Inflammatory macrophage treated with lipopolysaccharide for 1 hour (primary cell): ENCODE data around the gene ZNF222.

Experiments
- DNase-seq, 2 donors: peaks; one replicate each; pipeline ENCODE4 v3.0.0-alpha.2; 2020 to 2022

ZNF222 gene

GRCh38 chr19:44025217-44025936, at the start of gene ZNF222:
Gene ZNF222 (plus strand): TSS chr19:44025379. CDS start chr19:44025437, 58 bp downstream.
- DNase-seq = peak; percentile 86 to 91

GRCh38 chr19:43976732-43977131, 48.4 kb upstream of the ZNF222 start:
- DNase-seq = no peak

DNA sequence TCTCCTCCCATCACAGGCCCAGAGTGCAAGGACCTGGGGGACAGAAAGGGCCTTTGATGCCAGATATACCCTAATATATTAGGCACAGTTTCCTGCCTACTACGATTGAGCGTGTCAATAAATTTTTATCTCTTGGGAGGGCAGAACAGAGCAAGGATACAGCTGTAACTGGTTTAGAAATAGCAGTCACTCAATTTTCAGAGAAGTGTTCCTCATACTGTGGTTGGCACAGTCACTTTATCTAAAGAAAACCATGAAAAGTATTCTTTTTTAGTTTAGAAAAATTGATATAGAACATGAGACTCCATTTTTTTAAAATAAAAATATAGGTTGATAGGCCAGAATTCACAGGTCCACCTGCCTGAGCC, 41.7 kb upstream of the ZNF222 start:
- DNase-seq = peak in 1 of 2 donors; percentile 1

DNA sequence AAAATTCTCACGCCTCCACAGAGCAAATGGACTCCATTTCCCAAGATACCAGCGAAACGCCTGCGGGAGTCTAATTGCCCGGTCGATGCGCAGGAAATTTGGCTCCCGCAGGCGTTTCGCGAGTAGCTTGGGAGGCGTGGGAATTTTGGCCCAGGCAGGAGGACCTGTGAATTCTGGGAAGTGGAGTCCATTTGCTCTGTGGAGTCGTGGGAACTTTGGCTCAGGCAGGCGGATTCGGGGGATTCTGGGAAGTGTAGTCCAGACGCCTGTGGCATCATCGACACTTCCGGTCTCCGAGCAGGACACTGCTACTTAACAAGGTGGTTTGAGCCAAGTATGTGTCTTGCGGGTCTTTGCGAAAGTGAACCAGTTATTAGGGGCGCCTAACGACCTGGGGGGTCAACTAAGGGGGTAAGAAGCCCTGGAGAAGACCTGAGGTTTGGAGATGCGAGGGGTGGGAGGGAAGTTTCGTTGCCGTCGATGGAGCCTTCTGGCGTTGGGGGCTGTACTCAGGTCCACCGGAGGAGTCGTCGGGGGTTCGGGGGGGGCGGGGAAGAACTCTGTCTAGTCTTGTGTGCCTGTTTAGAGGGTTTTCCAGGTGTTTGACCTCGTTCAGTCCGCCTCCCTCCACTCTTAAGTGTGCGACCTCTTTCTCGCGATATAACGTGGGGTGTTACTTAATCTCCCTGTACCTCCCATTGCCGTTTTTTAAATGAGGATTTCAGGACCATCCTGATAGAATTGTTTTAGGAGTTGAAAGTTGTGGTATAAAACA, 41.1 kb upstream of the ZNF222 start, which contains the start of gene ZNF155:
Gene ZNF155, plus strand, starts transcription at position 277 of the 775 bp plus-strand sequence. CDS start 4,356 bp downstream, outside the sequence.
- peak; percentile 91 for DNase-seq

- peak in 1 of 2 donors; percentile 26 for DNase-seq
Measured at GRCh38 chr19:43984687-43985000, 40.5 kb upstream of the ZNF222 start.

GRCh38 chr19:43997631-43998290, 27.4 kb upstream of the ZNF222 start:
- DNase-seq = no peak

DNA sequence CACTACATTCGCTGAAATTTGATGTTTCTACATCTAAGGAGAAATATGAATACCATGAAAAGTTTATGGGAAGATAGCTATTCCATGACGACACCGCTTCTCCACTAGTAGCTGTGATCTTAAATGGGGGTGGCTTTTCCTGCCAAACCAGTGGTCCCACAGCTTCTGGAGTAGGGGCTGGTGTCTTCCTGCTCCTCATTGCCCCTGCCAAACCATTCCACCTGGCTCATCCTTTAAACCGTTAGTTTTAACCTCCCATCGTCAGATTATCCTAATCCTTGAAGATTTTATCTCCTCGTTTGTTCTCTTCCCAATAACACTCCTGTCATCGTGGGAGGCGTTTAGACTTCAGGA, 23.0 kb upstream of the ZNF222 start:
- no peak for DNase-seq

DNA sequence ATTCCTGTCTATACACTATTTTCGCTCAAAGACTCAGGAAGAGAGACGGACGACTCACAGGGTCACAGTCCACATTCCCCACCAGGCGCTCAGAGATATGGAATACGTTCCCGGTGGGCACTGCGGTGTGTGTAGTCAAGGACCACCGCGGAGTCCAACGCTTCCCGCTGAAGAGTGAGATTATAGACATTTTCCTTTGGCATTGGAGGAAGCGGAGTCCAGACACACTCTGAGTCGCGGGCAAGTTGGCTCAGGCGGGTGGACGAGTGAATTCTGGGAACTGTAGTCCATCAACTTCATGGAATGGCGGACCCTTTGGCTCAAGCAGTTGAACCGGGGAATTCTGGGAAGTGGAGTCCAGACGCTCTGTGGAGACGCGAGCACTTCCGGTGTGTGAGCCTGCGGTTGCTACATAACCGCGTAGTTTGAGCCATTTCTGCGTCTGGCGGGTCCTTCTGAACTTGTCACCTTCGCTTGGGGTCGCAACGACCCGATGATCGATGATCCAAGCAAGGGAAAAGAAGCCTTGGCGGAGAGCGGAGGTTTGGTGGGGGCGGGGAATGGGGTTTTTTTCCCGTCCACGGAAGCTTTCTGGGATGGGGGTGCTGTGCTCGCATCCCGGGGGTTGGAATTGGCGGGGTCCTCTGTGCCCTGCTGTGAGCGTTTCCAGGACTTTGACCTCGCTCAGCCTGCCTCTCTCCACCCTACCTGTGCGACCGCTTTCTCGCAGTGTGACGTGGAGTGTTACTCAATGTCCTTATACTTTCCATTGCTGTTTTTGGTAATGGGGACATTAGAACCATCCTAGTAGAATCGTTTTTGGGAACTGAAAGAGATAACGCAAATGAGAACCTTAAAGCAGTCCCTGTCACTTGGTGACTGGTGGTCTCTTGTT, 22.4 kb upstream of the ZNF222 start, which contains the start of gene ZNF230:
Gene ZNF230, plus strand, starts transcription at position 392 of the 895 bp plus-strand sequence. CDS start 4,122 bp downstream, outside the sequence.
- DNase-seq = peak; percentile 97

DNA sequence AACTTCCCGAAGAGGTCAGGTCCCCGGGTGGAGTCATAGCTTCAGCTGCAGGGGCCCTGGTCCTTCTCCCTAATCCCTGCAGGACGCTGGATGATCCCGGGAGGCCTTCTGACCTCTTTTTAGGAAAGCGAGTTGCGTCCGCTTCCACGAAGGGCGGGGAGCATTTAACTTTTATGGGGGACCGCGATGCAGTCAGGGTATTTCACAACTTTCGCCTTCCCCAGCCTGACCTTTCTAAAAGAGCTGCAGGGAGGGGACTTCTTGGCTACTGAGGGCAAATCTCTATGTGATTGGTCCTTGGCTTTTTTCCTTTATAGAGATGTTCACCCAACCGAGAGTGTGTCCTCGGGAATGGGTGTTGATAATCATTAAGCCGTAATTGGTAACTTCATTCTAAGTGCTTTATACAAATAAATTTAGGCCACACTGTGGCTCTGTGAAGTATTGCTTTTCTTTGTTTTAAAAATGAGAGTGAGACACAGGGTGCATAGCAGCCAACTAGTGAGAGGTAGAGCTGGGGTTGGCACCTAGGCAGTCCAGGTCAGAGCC, 21.6 kb upstream of the ZNF222 start:
- DNase-seq = peak; percentile 21 to 37

DNA sequence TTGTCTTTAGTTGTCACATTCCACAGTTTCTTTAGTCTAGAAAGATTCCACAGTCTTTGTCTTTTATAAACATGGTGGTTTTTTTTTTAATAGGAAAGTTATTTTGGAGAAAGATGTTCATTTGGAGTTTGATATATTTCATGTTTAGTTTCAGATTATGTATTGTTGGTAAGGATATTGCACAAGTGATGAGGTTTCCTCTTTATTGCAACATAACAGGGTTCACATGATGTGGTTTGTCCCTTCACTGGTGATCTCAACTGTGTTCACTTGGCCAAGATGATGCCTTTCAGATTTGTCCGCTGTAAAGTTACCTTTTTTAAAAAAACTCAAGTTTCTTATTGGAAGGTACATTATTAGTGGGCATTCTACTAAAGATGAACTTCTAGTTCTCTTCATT, 19.2 kb upstream of the ZNF222 start:
- peak; percentile 79 to 87 for DNase-seq

DNA sequence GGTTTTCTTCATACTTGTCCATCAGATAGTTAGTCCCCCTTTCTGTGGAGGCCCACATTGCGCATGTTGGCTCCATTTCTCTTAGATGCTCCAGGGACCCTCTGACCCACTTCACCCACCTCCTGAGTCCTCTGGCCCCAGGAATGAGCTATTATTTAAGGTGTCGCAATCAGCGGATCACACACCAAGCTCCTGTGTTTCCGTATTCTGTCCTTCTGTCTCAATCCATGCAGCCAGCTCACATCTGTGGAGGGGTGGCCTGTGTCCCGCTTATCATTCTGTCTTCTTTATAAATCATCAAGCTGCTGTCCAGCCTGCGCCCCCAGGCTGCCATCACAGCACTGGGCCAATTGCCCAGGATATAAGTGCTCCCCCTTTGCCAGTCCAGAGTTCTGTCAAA, 17.7 kb upstream of the ZNF222 start:
- DNase-seq = no peak

GRCh38 chr19:44010468-44010867, 14.7 kb upstream of the ZNF222 start:
- DNase-seq = no peak

GRCh38 chr19:44019498-44019897, 5.7 kb upstream of the ZNF222 start:
- no peak for DNase-seq

DNA sequence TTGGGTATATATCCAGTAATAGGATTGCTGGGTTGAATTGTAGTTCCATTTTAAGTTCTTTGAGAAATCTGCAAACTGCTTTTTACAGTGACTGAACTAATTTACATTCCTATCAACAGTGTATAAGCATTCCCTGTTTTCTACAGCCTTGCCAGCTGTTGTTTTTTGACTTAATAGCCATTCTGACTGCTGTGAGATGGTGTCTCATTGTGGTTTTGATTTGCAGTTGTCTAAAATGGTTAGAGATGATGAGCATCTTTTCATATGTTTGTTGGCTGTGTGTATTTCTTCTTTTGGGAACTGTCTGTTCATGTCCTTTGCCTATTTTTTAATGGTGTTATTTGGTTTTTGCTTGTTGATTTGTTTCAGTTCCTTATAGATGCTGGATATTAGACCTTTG, 4.0 kb upstream of the ZNF222 start:
- no peak for DNase-seq

- no peak for DNase-seq
Measured at GRCh38 chr19:44024900-44025216, 321 bp upstream of the ZNF222 start.

DNA sequence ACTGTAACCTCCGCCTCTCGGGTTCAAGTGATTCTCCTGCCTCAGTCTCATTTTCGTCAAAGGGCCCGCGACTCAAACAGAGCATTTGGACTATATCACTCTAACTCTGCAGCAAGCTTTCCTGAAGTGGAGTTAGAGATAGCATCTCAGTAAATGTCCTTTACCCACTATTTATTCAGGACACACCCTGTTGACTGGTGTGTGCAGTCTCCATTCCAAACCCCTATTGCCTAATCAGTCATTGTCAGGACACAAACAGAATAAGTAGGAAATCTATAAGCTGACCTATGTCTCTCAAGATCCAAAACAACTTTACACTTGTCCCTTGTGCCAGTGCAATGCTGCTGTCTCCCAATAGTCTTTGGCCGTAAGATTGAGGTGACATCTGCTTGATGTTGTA, 1.4 kb downstream of the ZNF222 start:
- no peak for DNase-seq

- DNase-seq = no peak
Measured at GRCh38 chr19:44032001-44032610, 6.9 kb downstream of the ZNF222 start.

- DNase-seq = peak in 1 of 2 donors; percentile 15
Measured at GRCh38 chr19:44042147-44042546, 17.0 kb downstream of the ZNF222 start.

DNA sequence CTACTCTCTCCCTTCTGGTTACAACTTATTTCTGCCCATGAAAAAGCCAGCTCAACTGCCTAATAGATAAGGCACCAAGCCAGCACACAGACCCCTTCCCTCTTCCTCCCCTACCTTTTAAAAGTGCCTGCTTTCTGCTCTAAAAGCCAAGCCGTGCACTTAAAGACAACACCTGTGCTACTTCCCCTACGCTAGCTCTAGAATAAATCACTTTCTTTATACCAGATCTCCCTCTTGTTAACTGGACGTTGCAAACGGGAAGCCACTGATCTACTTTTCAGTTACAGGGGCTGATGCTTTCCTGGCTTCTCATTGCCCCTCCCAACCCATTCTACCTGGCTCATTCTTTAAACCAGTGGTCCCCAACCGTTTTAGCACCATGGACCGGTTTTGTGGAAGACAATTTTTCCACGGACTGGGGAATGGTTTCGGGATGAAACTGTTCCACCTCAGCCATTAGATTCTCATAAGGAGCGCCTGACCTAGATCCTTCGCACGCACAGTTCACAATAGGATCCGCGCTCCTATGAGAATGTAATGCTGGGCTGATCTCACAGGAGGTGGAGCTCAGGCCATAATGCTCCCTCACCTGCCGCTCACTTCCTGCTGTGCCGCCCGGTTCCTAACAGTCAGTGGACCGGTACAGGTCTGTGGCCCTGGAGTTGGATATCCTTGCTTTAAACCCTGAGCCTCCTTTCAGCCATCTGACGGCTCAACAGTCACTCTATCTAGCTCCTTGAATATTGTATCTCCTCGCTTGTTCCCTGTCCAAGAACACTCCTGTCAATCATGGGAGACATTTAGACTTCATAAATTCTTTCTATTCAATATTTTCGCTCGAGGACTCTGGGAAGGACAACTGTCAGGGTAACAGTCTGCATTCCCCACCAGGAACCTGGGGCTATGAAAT, 25.8 kb downstream of the ZNF222 start:
- DNase-seq = no peak

- peak; percentile 91 to 92 for DNase-seq
Measured at GRCh38 chr19:44051650-44052402, 26.6 kb downstream of the ZNF222 start, which contains the start of gene ZNF223. Gene ZNF223 (plus strand): TSS chr19:44052036. CDS start chr19:44055177, 3,141 bp downstream.
